HEK293 (cell line): ENCODE measurements around the gene ZBTB20.

ENCODE experiments used
- CTCF ChIA-PET: fragments of 350-600 bp; formaldehyde crosslinking; extraction: SDS; loops from one replicate; lab custom pipeline; 2021; ENCODE audit warnings: antibody characterized with exemption; lab: Yijun Ruan, JAX
- POLR2A ChIA-PET: fragments of 300-600 bp; formaldehyde crosslinking; extraction: SDS; loops from one replicate; lab custom pipeline; 2020; ENCODE audit warnings: antibody characterized with exemption, inconsistent platforms; lab: Yijun Ruan, JAX
- H3K27ac ChIP-seq: fragments of 200-500 bp; sonication (Bioruptor generic); 2 replicates; pipeline ENCODE4 v1.5.1; 2014; ENCODE audit warnings: low read depth, low read length, control low read depth, inconsistent platforms; ENCODE audit errors: extremely low read depth
- H3K36me3 ChIP-seq, 2 experiments: fragments of 200-500 bp in 1 of 2; sonication (Bioruptor generic) in 1 of 2; 1 replicate in 1 of 2; 2 replicates in 1 of 2; pipeline ENCODE4 v1.5.1; 2014 to 2017; ENCODE audit warnings: inconsistent platforms in 2 of 2, low read length in 2 of 2; ENCODE audit not compliant: control insufficient read depth in 2 of 2, insufficient read depth in 1 of 2
- H3K4me1 ChIP-seq: fragments of 200-500 bp; sonication (Bioruptor generic); 2 replicates; pipeline ENCODE4 v1.5.1; 2014; ENCODE audit warnings: mild to moderate bottlenecking, low read length, inconsistent platforms; ENCODE audit not compliant: control insufficient read depth, insufficient read depth
- H3K4me3 ChIP-seq: 2 replicates; pipeline ENCODE4 v1.5.1; 2011; ENCODE audit warnings: low read depth, mild to moderate bottlenecking, control low read depth, low read length, moderate library complexity
- H3K9me3 ChIP-seq: fragments of 200-500 bp; sonication (Bioruptor generic); 2 replicates; pipeline ENCODE4 v1.5.1; 2014; ENCODE audit warnings: low read depth, low read length, inconsistent platforms; ENCODE audit not compliant: control insufficient read depth, insufficient read depth
- EGR2 ChIP-seq: fragments of 450-650 bp; formaldehyde crosslinking; IDR thresholded peaks from 2 replicates; pipeline ENCODE4 v1.5.1; 2016; ENCODE audit warnings: low read depth, missing biosample characterization, missing genetic modification characterization
- SETDB1 ChIP-seq: IDR thresholded peaks from one replicate; pipeline ENCODE4 v1.6.1; 2017; ENCODE audit warnings: mild to moderate bottlenecking, low read length, moderate library complexity, mixed read lengths; ENCODE audit not compliant: insufficient read length
- SP2 ChIP-seq: fragments of 450-650 bp; formaldehyde crosslinking; IDR thresholded peaks from 2 replicates; pipeline ENCODE4 v1.5.1; 2016; ENCODE audit warnings: missing biosample characterization, missing genetic modification characterization
- ZFP69B ChIP-seq: fragments of 450-650 bp; formaldehyde crosslinking; IDR thresholded peaks from 2 replicates; pipeline ENCODE4 v1.5.1; 2016; ENCODE audit warnings: missing biosample characterization, missing genetic modification characterization
- ZNF138 ChIP-seq: fragments of 450-650 bp; formaldehyde crosslinking; IDR thresholded peaks from 2 replicates; pipeline ENCODE4 v1.5.1; 2016; ENCODE audit warnings: missing biosample characterization, missing genetic modification characterization, borderline replicate concordance
- ZNF184 ChIP-seq: fragments of 450-650 bp; IDR thresholded peaks from 2 replicates; pipeline ENCODE4 v1.5.1; 2018; ENCODE audit warnings: missing biosample characterization, mild to moderate bottlenecking, missing genetic modification characterization
- ZNF37A ChIP-seq: fragments of 450-650 bp; IDR thresholded peaks from 2 replicates; pipeline ENCODE4 v1.5.1; 2018; ENCODE audit warnings: missing biosample characterization, missing genetic modification characterization
- ZNF596 ChIP-seq: fragments of 450-650 bp; IDR thresholded peaks from 2 replicates; pipeline ENCODE4 v1.5.0; 2018; ENCODE audit warnings: missing biosample characterization, mild to moderate bottlenecking, missing genetic modification characterization, moderate library complexity
- ZNF664 ChIP-seq: fragments of 450-650 bp; formaldehyde crosslinking; IDR thresholded peaks from 2 replicates; pipeline ENCODE4 v1.5.1; 2016; ENCODE audit warnings: missing biosample characterization, missing genetic modification characterization
- TF ChIP-seq, protein P1 (sequence below): fragments of 450-650 bp; IDR thresholded peaks from 2 replicates; pipeline ENCODE4 v1.5.1; 2018; ENCODE audit warnings: missing biosample characterization, missing genetic modification characterization
- TF ChIP-seq, protein P2 (sequence below): fragments of 450-650 bp; formaldehyde crosslinking; IDR thresholded peaks from 2 replicates; pipeline ENCODE4 v1.5.1; 2016; ENCODE audit warnings: missing biosample characterization, missing genetic modification characterization
- TF ChIP-seq, protein P3 (sequence below): fragments of 450-650 bp; formaldehyde crosslinking; IDR thresholded peaks from 2 replicates; pipeline ENCODE4 v1.5.1; 2016; ENCODE audit warnings: missing biosample characterization, missing genetic modification characterization, borderline replicate concordance
- TF ChIP-seq, protein P4 (sequence below): fragments of 450-650 bp; formaldehyde crosslinking; IDR thresholded peaks from 2 replicates; pipeline ENCODE4 v1.5.1; 2017; ENCODE audit warnings: missing biosample characterization, missing genetic modification characterization
- TF ChIP-seq, protein P5 (sequence below): fragments of 450-650 bp; formaldehyde crosslinking; IDR thresholded peaks from 2 replicates; pipeline ENCODE4 v1.5.1; 2017; ENCODE audit warnings: missing biosample characterization, missing genetic modification characterization
- TF ChIP-seq, protein P6 (sequence below): fragments of 450-650 bp; formaldehyde crosslinking; IDR thresholded peaks from 2 replicates; pipeline ENCODE4 v1.5.1; 2016; ENCODE audit warnings: missing biosample characterization, missing genetic modification characterization
- TF ChIP-seq, protein P7 (sequence below): fragments of 450-650 bp; formaldehyde crosslinking; IDR thresholded peaks from 2 replicates; pipeline ENCODE4 v1.5.1; 2016; ENCODE audit warnings: missing biosample characterization, missing genetic modification characterization, borderline replicate concordance

The ZBTB20 gene

DNA sequence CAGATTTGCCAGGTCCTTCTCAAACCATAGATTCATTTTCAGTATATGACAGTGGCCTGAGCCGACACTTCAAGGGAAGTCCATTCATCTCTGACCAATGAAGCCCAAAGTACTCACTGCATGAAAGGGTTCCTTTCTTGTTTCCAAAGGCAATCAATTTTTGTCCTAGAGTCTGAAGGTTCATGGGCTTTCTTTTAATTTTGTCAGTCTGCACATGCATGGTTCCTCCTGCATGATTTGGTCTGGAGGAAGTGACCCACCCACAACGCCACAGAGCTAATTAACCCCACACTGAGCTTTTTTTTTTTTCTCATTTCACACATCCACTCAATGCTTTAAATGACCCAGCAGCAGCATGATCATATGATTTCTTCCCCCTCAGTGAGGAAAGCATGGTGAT is 636.9 kb downstream of the ZBTB20 start:
- ChIA-PET CTCF (no interaction called here), POLR2A (no interaction called here)
- H3K36me3 ChIP-seq, result no peaks in the 10 kb centered on the region
- no peaks in the 10 kb centered on the region for H3K9me3 ChIP-seq
- TF ChIP-seq ZNF138 (tag by site-specific recombination), result no peak
- TF ChIP-seq, protein P1, sequence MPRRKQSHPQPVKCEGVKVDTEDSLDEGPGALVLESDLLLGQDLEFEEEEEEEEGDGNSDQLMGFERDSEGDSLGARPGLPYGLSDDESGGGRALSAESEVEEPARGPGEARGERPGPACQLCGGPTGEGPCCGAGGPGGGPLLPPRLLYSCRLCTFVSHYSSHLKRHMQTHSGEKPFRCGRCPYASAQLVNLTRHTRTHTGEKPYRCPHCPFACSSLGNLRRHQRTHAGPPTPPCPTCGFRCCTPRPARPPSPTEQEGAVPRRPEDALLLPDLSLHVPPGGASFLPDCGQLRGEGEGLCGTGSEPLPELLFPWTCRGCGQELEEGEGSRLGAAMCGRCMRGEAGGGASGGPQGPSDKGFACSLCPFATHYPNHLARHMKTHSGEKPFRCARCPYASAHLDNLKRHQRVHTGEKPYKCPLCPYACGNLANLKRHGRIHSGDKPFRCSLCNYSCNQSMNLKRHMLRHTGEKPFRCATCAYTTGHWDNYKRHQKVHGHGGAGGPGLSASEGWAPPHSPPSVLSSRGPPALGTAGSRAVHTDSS (tag by site-specific recombination), result no peak
- no peak overlapping the region for H3K27ac ChIP-seq
- no peaks in the 10 kb centered on the region for H3K4me1 ChIP-seq
- H3K4me3 ChIP-seq, result no peak overlapping the region

DNA sequence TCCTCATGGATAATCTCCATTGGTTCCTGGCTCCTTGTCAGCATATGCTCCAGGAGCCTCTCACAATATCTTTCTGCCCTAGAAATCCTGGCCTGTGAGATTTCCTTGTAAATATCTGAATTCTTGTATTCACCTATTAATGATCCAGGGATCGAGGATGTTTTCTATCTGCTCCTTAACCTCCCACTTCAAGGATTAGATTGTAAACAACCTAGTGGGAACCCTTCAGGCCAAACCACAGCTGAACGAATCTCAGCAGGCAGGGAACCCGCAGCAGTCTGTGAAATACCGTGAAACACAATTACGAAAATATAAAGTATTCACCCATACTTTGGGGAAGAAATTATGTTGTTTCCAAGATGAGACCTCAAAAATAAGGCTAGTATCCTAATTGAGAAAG is 637.3 kb downstream of the ZBTB20 start:
- Histone ChIP-seq H3K9me3 (no peaks in the 10 kb centered on the region), H3K4me1 (no peaks in the 10 kb centered on the region), H3K27ac (no peak overlapping the region), H3K4me3 (no peak overlapping the region), H3K36me3 (no peaks in the 10 kb centered on the region)
- ChIA-PET CTCF (no interaction called here), POLR2A (no interaction called here)
- TF ChIP-seq ZNF37A (tag by site-specific recombination) (no peak), ZNF596 (tag by site-specific recombination) (no peak), ZNF664 (tag by site-specific recombination) (no peak), ZNF184 (tag by site-specific recombination) (no peak)
- TF ChIP-seq, protein P2, sequence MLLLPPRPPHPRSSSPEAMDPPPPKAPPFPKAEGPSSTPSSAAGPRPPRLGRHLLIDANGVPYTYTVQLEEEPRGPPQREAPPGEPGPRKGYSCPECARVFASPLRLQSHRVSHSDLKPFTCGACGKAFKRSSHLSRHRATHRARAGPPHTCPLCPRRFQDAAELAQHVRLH, result no peak
- TF ChIP-seq, protein P3, sequence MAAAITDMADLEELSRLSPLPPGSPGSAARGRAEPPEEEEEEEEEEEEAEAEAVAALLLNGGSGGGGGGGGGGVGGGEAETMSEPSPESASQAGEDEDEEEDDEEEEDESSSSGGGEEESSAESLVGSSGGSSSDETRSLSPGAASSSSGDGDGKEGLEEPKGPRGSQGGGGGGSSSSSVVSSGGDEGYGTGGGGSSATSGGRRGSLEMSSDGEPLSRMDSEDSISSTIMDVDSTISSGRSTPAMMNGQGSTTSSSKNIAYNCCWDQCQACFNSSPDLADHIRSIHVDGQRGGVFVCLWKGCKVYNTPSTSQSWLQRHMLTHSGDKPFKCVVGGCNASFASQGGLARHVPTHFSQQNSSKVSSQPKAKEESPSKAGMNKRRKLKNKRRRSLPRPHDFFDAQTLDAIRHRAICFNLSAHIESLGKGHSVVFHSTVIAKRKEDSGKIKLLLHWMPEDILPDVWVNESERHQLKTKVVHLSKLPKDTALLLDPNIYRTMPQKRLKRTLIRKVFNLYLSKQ (tag by site-specific recombination), result no peak
- TF ChIP-seq, protein P4, sequence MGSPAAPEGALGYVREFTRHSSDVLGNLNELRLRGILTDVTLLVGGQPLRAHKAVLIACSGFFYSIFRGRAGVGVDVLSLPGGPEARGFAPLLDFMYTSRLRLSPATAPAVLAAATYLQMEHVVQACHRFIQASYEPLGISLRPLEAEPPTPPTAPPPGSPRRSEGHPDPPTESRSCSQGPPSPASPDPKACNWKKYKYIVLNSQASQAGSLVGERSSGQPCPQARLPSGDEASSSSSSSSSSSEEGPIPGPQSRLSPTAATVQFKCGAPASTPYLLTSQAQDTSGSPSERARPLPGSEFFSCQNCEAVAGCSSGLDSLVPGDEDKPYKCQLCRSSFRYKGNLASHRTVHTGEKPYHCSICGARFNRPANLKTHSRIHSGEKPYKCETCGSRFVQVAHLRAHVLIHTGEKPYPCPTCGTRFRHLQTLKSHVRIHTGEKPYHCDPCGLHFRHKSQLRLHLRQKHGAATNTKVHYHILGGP (tag by site-specific recombination), result no peak
- TF ChIP-seq, protein P5, sequence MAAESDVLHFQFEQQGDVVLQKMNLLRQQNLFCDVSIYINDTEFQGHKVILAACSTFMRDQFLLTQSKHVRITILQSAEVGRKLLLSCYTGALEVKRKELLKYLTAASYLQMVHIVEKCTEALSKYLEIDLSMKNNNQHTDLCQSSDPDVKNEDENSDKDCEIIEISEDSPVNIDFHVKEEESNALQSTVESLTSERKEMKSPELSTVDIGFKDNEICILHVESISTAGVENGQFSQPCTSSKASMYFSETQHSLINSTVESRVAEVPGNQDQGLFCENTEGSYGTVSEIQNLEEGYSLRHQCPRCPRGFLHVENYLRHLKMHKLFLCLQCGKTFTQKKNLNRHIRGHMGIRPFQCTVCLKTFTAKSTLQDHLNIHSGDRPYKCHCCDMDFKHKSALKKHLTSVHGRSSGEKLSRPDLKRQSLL (tag by site-specific recombination), result no peak

DNA sequence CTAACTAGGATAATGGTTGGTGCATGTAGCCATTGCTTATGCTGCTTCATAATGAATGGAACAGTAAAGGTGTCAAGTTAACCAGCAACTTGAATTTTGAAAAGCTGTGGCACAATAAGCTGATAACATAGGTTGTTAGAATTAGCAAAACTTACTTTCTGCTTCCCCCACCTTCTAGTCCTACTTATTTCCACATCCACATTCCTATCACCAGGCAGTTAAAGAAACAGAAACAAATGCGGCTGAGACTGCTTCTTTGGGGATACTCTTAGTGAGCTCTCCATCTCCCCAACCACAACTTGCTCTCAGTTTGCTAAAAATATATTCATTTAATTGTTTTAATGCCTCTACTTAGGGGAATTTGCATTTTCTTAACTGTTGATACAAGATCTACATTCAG is 638.1 kb downstream of the ZBTB20 start:
- H3K4me3 ChIP-seq, result no peak overlapping the region
- POLR2A ChIA-PET, result no interaction called here
- CTCF ChIA-PET, result interaction anchor here (0.6 kb wide), 1 partner anchor 126 kb away, joined by 3 read pairs; no protein-coding TSS in a partner anchor
- TF ChIP-seq ZFP69B (tag by site-specific recombination) (no peak), SETDB1 (no peak), SP2 (tag by site-specific recombination) (no peak), EGR2 (no peak)
- TF ChIP-seq, protein P6, sequence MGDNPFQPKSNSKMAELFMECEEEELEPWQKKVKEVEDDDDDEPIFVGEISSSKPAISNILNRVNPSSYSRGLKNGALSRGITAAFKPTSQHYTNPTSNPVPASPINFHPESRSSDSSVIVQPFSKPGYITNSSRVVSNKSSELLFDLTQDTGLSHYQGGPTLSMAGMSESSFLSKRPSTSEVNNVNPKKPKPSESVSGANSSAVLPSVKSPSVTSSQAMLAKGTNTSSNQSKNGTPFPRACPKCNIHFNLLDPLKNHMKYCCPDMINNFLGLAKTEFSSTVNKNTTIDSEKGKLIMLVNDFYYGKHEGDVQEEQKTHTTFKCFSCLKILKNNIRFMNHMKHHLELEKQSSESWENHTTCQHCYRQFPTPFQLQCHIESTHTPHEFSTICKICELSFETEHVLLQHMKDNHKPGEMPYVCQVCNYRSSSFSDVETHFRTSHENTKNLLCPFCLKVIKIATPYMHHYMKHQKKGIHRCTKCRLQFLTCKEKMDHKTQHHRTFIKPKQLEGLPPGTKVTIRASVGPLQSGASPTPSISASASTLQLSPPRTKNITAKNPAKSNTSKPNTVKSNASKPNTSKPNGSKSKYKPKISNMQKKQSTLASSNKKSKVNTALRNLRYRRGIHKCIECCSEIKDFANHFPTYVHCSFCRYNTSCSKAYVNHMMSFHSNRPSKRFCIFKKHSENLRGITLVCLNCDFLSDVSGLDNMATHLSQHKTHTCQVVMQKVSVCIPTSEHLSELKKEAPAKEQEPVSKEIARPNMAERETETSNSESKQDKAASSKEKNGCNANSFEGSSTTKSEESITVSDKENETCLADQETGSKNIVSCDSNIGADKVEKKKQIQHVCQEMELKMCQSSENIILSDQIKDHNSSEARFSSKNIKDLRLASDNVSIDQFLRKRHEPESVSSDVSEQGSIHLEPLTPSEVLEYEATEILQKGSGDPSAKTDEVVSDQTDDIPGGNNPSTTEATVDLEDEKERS (tag by site-specific recombination), result no peak
- TF ChIP-seq, protein P7, sequence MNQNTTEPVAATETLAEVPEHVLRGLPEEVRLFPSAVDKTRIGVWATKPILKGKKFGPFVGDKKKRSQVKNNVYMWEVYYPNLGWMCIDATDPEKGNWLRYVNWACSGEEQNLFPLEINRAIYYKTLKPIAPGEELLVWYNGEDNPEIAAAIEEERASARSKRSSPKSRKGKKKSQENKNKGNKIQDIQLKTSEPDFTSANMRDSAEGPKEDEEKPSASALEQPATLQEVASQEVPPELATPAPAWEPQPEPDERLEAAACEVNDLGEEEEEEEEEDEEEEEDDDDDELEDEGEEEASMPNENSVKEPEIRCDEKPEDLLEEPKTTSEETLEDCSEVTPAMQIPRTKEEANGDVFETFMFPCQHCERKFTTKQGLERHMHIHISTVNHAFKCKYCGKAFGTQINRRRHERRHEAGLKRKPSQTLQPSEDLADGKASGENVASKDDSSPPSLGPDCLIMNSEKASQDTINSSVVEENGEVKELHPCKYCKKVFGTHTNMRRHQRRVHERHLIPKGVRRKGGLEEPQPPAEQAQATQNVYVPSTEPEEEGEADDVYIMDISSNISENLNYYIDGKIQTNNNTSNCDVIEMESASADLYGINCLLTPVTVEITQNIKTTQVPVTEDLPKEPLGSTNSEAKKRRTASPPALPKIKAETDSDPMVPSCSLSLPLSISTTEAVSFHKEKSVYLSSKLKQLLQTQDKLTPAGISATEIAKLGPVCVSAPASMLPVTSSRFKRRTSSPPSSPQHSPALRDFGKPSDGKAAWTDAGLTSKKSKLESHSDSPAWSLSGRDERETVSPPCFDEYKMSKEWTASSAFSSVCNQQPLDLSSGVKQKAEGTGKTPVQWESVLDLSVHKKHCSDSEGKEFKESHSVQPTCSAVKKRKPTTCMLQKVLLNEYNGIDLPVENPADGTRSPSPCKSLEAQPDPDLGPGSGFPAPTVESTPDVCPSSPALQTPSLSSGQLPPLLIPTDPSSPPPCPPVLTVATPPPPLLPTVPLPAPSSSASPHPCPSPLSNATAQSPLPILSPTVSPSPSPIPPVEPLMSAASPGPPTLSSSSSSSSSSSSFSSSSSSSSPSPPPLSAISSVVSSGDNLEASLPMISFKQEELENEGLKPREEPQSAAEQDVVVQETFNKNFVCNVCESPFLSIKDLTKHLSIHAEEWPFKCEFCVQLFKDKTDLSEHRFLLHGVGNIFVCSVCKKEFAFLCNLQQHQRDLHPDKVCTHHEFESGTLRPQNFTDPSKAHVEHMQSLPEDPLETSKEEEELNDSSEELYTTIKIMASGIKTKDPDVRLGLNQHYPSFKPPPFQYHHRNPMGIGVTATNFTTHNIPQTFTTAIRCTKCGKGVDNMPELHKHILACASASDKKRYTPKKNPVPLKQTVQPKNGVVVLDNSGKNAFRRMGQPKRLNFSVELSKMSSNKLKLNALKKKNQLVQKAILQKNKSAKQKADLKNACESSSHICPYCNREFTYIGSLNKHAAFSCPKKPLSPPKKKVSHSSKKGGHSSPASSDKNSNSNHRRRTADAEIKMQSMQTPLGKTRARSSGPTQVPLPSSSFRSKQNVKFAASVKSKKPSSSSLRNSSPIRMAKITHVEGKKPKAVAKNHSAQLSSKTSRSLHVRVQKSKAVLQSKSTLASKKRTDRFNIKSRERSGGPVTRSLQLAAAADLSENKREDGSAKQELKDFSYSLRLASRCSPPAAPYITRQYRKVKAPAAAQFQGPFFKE (tag by site-specific recombination), result no peak

More for the DNA sequence above, 638.1 kb downstream of the ZBTB20 start:
- H3K9me3 ChIP-seq, result no peaks in the 10 kb centered on the region
- no peak overlapping the region for H3K27ac ChIP-seq
- no peaks in the 10 kb centered on the region for H3K4me1 ChIP-seq
- no peaks in the 10 kb centered on the region for H3K36me3 ChIP-seq
